HG03064 (cell line): ENCODE results near the gene KRTAP19-1.

Experiments used
- ATAC-seq: cut with Tn5 transposase; IDR thresholded peaks from one replicate; pipeline ENCODE4 v1.9.1; 2021; ENCODE audit warnings: low read depth; ENCODE audit not compliant: unreplicated experiment

KRTAP19-1 gene

DNA sequence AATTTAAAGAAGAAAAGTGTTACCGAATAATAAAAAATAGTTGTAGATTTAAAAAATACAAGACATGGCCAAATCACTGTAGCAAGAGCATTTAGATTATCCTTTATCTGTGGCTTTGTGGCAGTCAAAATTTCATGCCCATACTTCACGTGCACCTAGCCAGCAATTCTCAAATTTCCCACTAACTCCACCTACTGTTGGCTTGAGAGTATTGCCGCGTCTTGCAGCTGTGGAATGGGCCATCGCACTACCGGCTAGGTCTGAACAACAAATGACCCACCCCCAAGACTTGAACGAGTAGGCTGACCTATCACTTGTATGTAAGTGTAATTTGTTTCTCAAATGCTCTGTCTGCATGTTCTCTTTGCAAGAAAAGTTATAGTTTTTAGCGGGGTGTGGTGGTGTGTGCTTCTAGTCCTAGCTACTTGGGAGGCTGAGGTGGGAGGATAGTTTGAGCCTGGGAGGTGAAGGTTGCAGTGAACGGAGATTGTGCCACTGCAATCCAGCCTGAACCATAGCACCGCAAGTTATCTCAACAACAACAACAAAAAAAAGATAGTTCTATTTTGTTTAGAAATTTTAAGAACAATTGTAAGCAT is 46.0 kb downstream of the KRTAP19-1 start:
- ATAC-seq = no peak

DNA sequence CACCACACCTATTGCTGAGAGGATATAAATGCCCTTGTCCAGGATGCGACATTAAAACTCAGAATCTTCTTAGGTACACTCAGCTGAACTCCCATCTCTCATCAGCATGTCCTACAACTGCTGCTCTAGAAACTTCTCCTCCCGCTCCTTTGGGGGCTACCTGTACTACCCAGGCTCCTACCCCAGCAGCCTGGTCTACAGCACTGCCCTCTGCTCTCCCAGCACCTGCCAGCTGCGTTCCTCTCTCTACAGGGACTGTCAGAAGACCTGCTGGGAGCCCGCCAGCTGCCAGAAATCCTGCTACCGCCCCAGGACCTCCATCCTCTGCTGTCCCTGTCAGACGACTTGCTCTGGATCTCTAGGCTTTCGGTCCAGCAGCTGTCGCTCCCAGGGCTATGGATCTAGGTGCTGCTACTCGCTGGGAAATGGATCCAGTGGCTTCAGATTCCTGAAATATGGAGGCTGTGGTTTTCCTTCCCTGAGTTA is 50.0 kb downstream of the KRTAP19-1 start, which contains the start of gene KRTAP13-4:
Gene KRTAP13-4, plus strand, starts transcription at position 51 of the 486 bp plus-strand sequence. Its CDS starts 56 bp downstream, at position 107.
- ATAC-seq = no peak
